Esophagus muscularis mucosa (tissue), 3 donors: ENCODE data around the gene EXOC3L4.

Experiments used
- POLR2A ChIP-seq: fragments of 450-650 bp; IDR thresholded peaks from one replicate; pipeline ENCODE4 v1.6.1; 2017; ENCODE audit warnings: antibody characterized with exemption, moderate library complexity, mild to moderate bottlenecking, low read depth
- POLR2AphosphoS5 ChIP-seq, 2 donors: sonication (generic); formaldehyde crosslinking; IDR thresholded peaks; one replicate each; pipeline ENCODE4 v1.6.1; 2017; ENCODE audit warnings: antibody characterized with exemption in 2 of 2
- TF ChIP-seq, protein P1 (sequence below), 3 experiments: fragments of 200-600 bp in 2 of 3; fragments of 450-650 bp in 1 of 3; sonication (generic) in 2 of 3; IDR thresholded peaks; one replicate each; pipeline ENCODE4 v1.5.1; 2017 to 2019; ENCODE audit warnings: antibody characterized with exemption in 3 of 3, mild to moderate bottlenecking in 2 of 3, moderate library complexity in 1 of 3

DNA sequence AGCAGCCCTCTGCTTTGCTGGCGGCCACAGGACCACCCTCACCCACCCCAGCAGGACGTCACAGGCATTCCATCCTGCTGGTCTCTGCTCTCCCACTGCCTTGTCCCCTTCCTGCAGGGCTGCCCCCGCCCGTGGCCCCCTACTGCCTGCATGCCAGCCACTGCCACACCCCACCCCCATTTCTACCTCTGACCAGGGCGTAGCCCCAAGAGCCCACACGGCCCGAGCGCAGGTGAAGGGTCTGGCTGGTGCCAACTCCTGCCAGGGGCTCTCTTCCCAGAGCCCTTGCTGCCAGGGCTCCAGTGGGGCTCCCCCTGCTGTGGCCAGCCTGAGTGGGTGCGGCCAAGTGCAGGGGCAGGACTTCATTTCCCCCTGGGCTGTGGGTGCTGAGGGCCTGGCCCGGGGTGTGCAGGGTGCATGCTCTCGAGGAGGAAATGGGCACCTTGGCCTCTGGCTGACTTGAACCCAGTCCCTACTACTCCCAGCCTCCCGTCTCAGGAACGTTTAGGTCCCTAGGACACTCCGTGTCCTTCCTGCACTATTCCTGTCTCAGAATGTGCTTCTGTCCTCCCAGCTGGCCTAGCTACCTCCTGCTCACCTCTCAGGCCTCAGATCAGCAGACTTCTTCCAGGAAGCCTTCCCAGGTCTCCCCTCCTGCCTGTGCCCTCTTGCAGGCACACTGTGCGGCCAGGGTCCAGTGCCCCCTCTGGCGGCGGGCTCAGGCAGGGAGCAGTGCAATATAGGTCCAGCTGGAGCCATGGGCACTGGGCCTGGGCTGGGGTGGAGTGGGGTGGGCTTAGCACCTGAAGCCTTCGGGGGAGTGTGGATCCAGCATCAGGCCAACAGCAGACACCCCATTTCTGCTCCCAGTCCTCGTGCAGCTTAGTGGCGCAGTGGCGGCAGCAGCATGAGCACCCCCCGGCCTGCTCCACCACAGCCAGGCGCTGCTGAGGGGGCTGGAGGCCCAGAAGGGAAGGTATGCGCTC is 9.1 kb upstream of the EXOC3L4 start:
- TF ChIP-seq, protein P1, sequence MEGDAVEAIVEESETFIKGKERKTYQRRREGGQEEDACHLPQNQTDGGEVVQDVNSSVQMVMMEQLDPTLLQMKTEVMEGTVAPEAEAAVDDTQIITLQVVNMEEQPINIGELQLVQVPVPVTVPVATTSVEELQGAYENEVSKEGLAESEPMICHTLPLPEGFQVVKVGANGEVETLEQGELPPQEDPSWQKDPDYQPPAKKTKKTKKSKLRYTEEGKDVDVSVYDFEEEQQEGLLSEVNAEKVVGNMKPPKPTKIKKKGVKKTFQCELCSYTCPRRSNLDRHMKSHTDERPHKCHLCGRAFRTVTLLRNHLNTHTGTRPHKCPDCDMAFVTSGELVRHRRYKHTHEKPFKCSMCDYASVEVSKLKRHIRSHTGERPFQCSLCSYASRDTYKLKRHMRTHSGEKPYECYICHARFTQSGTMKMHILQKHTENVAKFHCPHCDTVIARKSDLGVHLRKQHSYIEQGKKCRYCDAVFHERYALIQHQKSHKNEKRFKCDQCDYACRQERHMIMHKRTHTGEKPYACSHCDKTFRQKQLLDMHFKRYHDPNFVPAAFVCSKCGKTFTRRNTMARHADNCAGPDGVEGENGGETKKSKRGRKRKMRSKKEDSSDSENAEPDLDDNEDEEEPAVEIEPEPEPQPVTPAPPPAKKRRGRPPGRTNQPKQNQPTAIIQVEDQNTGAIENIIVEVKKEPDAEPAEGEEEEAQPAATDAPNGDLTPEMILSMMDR (IDR thresholded peaks at IDR 0.05) = no peak
- TF ChIP-seq POLR2A = no peak
- no peak for TF ChIP-seq POLR2AphosphoS5 (IDR thresholded peaks at IDR 0.05)
